ENCODE results near the gene PTH2.

DNA sequence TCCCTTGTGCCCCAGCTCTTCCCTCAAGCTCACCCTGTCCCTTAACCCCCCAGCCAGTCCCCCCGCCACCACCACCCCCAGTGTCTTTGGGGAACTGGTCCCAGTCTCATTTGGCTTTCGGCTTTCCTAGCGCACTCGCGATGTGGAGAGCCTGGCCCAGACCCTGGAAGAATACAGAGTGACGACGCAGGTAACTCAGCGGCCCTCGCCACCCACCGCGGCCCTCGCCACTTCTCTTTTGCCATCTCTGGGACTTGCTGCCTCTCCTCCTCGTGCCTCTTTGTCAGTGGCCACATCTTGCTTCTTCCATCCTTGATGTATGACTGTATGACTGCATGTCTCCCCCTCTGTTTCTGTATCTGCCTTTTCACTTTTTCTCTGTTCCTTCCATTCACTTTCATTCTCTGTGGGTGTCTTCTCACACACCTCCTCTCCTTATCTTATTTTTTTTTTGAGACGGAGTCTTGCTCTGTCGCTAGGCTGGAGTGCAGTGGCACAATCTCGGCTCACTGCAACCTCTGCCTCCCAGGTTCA is 15.7 kb downstream of the PTH2 start:
- TF ChIP-seq KDM5A (IDR thresholded peaks at IDR 0.05; ENCODE audit: low read length) (no peak), HDAC2 (IDR thresholded peaks at IDR 0.05; ENCODE audit: borderline replicate concordance in 1 of 2, low read depth in 2 of 2, low read length in 2 of 2) (no peak), HDAC6 (IDR thresholded peaks at IDR 0.05; ENCODE audit: low read depth, low read length) (no peak), POLR2A (IDR thresholded peaks at IDR 0.05; ENCODE audit: control extremely low read depth in 1 of 2, low read depth in 2 of 2, low read length in 2 of 2) (no peak), POLR2AphosphoS5 (IDR thresholded peaks at IDR 0.05; ENCODE audit: low read depth, low read length) (no peak), EP300 (IDR thresholded peaks at IDR 0.05; ENCODE audit: borderline replicate concordance in 1 of 2, low read depth in 2 of 2, low read length in 2 of 2) (no peak), ASH2L (IDR thresholded peaks at IDR 0.05; ENCODE audit: low read length) (no peak), RFX5 (IDR thresholded peaks at IDR 0.05; ENCODE audit: borderline replicate concordance, low read depth, low read length) (no peak), JUND (IDR thresholded peaks at IDR 0.05; ENCODE audit: low read length) (no peak), JUN (IDR thresholded peaks at IDR 0.05; ENCODE audit: low read depth, low read length) (no peak)
- TF ChIP-seq, protein P1, sequence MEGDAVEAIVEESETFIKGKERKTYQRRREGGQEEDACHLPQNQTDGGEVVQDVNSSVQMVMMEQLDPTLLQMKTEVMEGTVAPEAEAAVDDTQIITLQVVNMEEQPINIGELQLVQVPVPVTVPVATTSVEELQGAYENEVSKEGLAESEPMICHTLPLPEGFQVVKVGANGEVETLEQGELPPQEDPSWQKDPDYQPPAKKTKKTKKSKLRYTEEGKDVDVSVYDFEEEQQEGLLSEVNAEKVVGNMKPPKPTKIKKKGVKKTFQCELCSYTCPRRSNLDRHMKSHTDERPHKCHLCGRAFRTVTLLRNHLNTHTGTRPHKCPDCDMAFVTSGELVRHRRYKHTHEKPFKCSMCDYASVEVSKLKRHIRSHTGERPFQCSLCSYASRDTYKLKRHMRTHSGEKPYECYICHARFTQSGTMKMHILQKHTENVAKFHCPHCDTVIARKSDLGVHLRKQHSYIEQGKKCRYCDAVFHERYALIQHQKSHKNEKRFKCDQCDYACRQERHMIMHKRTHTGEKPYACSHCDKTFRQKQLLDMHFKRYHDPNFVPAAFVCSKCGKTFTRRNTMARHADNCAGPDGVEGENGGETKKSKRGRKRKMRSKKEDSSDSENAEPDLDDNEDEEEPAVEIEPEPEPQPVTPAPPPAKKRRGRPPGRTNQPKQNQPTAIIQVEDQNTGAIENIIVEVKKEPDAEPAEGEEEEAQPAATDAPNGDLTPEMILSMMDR (IDR thresholded peaks at IDR 0.05; ENCODE audit: control extremely low read depth in 1 of 3, insufficient read depth in 1 of 3, low read depth in 1 of 3, low read length in 3 of 3) = no peak
- TF ChIP-seq, protein P2, sequence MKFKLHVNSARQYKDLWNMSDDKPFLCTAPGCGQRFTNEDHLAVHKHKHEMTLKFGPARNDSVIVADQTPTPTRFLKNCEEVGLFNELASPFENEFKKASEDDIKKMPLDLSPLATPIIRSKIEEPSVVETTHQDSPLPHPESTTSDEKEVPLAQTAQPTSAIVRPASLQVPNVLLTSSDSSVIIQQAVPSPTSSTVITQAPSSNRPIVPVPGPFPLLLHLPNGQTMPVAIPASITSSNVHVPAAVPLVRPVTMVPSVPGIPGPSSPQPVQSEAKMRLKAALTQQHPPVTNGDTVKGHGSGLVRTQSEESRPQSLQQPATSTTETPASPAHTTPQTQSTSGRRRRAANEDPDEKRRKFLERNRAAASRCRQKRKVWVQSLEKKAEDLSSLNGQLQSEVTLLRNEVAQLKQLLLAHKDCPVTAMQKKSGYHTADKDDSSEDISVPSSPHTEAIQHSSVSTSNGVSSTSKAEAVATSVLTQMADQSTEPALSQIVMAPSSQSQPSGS (IDR thresholded peaks at IDR 0.05; ENCODE audit: low read length) = no peak
- TF ChIP-seq, protein P3, sequence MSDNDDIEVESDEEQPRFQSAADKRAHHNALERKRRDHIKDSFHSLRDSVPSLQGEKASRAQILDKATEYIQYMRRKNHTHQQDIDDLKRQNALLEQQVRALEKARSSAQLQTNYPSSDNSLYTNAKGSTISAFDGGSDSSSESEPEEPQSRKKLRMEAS (IDR thresholded peaks at IDR 0.05) = no peak
